H7 (cell line): ENCODE measurements around the gene AFG3L2. TPM values are rescaled to one million over a fixed set of nuclear protein-coding genes. Genes with fewer than 3 reads are reported as not detected.

Experiments used
- DNase-seq: peaks from one replicate; pipeline ENCODE4 v3.0.0; 2012
- H3K27me3 ChIP-seq: 2 replicates; pipeline ENCODE4 v1.6.0; 2011; ENCODE audit warnings: mild to moderate bottlenecking, low read length; ENCODE audit not compliant: control insufficient read depth, insufficient read depth
- H3K36me3 ChIP-seq: replicated peaks from 2 replicates; pipeline ENCODE4 v1.5.1; 2011; ENCODE audit warnings: low read length; ENCODE audit not compliant: control insufficient read depth, insufficient read depth
- H3K4me3 ChIP-seq: 2 replicates; pipeline ENCODE4 v1.5.1; 2011; ENCODE audit warnings: low read depth, mild to moderate bottlenecking, control low read depth, low read length, moderate library complexity; ENCODE audit not compliant: insufficient read depth
- total RNA-seq: library from RNA; depleted of rRNA; stranded (reverse); fragments of >200 nt; shearing (Covaris generic); gene quantifications from 2 replicates; pipeline ENCODE4 v1.2.3, GENCODE V29; 2014

AFG3L2 gene
- total RNA-seq, 1 experiment from 2014 or later, result 108 TPM

DNA sequence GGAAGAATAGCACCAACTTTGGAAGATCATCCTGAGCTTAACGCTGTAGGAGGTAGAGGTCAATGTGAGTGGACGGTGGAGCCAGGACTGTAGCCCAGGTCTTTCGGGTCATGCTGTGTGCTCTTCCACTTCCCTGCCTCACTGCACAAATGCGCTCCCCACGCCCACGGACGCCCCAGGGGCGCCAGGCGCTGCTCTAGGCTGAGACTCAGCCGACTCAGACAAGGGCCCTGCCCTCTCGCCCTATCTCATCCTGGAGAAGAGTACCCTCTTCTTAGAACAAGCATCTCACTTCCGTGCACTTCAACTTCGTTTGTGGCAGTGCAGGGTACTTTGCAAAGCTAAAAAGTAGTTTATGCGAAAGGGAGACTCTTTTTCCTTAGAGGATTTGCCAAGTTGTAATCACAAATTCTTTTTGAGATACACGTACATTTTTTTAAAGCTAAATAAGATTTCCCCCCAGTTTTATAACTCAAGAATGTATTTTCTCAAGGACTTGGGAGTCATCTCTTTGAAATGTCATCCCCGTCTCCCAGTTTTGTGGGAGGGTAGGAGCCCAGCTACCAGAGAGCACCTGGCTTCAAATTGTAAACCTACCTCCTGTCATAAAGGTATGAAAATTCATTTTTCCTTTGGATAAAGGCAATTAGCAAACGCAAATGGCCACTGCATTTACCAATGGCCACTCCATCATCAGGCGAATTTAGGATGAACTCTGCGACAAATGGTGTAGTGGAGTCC is 29.5 kb upstream of the AFG3L2 start:
- DNase-seq, result peak; percentile 23
- H3K4me3 ChIP-seq, result no peak overlapping the region

DNA sequence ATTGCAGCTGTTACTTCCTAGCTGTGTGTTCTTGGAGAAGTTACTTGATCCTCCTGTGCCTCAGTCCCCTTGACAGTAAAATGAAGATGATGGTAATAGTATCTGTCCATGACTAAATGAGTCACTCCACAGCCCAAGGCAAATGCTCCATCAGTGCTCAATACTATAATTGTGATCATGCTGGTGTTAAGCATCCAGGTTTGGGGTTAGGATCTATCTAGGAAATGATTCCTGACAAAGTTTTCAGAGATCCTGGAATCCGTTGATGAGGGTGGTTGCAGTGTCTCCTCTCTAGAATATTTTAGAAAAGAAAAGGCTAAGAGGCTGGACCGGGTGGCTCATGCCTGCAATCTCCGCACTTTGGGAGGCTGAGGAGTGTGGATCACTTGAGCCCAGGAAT is 28.0 kb upstream of the AFG3L2 start:
- peaks cover 17% of the 10 kb centered on the region for H3K27me3 ChIP-seq
- no peaks in the 10 kb centered on the region for H3K36me3 ChIP-seq
- DNase-seq, result peak; percentile 2
- no peak overlapping the region for H3K4me3 ChIP-seq

More for the DNA sequence above, 29.5 kb upstream of the AFG3L2 start:
- Histone ChIP-seq H3K27me3 (peaks cover 17% of the 10 kb centered on the region), H3K36me3 (no peaks in the 10 kb centered on the region)

DNA sequence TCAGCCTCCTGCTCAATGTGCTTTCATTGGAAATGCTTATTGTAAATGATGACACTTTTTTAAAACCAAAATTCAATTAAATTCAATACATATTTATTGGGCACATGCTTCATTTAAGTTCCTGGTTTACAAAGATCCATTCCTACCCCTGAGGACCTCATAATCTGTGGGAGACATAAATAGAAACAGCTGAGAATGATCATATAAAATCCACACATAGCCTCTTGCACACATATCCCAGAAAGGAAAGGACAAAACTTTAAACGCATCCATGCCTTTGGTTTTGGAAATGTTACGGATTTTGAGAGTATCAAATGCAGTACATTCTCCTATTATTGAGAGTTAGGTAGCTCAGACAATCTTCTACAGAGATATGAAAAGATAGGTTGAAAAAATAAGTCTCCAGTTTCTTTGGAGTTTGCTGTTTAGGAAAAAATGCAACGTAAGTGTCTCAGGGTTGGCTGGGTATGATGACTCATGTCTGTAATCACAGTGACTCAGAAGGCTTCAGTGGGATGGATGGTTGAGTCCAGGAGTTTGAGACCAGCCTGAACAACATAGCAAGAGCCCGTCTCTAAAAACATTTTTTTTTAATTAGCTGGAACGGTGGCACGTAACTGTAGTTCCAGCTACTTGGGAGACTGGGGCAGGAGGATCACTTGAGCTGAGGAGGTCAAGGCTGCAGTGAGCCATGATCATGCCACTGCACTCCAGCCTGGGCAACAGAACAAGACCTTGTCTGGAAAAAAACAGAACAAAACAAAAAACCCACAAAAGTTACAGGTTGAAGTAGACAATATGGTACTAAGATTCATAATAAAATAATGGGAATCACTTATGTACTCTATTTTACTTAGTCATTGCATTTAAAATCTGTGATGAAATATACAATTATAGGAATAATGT is 26.8 kb upstream of the AFG3L2 start:
- Histone ChIP-seq H3K27me3 (peaks cover 17% of the 10 kb centered on the region), H3K4me3 (no peak overlapping the region), H3K36me3 (no peaks in the 10 kb centered on the region)
- no peak for DNase-seq

DNA sequence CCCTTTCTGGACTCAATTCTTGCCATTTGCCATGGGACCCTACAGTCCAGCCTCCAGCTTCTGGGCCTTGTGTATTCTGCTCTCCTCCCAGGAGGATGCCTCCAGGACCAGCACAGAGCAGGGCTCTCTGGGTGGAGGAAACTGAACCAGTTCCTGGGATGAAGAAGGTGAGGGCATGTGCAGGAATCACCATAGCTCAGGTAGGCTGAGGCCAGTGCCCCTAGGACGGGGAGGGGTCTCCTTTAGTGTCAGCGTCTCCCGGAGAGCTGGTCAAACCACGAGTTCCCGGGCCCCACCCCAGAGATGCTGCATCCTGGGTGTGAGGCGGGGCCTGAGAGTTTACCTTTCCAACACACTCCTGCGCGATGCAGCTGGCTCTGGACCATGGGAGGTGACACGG is 24.9 kb upstream of the AFG3L2 start:
- DNase-seq, result peak; percentile 12
- peaks cover 13% of the 10 kb centered on the region for H3K27me3 ChIP-seq
- no peaks in the 10 kb centered on the region for H3K36me3 ChIP-seq
- H3K4me3 ChIP-seq, result no peak overlapping the region

DNA sequence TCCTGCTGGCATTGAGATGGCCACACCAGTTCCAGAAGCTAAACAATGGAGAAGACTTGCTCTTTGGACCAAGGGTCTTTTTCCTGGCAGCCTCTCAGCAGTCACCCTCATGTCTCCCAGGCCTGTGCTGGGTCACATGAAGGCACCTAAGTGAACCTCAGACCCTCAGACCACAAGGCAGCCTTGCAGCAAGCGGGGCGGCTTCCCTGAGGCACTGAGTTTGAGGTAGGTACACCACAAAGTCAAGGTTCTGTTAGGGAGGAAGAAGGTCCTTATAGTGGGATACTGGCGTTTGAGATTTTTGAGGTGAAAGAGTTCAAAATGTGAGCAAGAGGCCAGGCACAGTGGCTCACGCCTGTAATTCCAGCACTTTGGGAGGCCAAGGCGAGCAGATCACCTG is 22.2 kb upstream of the AFG3L2 start:
- DNase-seq, result no peak
- Histone ChIP-seq H3K27me3 (no peaks in the 10 kb centered on the region; the same call in 1 of the 2 replicates), H3K36me3 (no peaks in the 10 kb centered on the region), H3K4me3 (no peak overlapping the region)

DNA sequence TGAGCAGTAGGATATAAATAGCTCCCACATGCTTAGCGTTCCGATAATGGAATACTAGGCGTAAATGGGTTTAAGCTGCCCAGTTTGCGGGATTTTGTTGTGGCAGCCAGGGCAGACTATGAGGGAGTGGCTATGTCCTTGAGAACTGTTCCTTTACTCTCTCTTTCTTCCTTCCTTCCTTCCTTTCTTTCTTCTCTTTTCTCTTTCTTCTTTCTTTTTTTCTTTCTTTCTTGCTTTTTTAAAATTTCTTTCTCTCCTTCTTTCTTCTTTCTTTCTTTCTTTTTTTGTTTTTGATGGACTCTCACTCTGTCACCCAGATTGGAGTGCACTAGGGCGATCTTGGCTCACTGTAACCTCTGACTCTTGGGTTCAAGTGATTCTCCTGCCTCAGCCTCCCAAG is 21.6 kb upstream of the AFG3L2 start:
- H3K36me3 ChIP-seq, result no peaks in the 10 kb centered on the region
- no peaks in the 10 kb centered on the region; the same call in 1 of the 2 replicates for H3K27me3 ChIP-seq
- no peak for DNase-seq
- H3K4me3 ChIP-seq, result no peak overlapping the region

DNA sequence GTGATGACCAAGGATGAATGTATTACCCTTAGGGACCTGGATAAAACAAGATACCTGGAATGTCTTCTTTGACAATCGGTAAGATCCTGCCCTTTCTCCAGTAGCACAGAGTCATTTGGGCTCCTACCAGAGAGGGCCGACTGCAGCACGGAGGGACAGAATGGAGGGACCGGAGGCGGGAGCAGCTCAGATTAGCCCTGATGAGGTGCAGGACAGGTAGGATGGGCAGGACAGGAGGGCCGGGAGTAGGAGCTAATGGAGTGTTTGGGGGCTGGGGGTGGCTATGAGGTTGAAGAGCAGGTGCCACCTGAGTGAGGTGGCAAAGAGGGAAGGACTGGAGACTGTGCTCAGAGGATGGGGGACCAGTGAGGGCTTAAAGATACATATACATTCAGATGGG is 20.8 kb upstream of the AFG3L2 start:
- Histone ChIP-seq H3K27me3 (no peaks in the 10 kb centered on the region; the same call in 1 of the 2 replicates), H3K36me3 (no peaks in the 10 kb centered on the region), H3K4me3 (no peak overlapping the region)
- no peak for DNase-seq

DNA sequence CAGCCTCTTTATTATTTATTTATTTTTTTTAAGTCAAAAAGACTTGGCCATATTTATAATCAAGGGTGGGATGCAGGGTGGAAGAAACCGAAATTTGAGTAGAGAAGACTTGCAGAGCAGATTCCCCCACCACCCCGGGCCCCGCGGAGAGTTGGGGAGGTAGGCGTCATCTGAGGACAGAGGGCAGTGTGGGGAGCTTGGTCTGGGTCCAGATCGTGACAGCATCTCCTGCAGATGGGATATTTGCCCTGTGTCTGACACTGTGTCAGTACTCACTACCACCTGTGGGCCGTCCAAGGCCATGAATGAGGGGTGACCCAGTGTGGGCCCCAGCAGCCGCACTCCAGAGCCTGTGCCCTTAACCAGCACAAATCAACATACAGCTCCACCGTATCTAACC is 20.2 kb upstream of the AFG3L2 start:
- no peak overlapping the region for H3K4me3 ChIP-seq
- peak; percentile 26 for DNase-seq

DNA sequence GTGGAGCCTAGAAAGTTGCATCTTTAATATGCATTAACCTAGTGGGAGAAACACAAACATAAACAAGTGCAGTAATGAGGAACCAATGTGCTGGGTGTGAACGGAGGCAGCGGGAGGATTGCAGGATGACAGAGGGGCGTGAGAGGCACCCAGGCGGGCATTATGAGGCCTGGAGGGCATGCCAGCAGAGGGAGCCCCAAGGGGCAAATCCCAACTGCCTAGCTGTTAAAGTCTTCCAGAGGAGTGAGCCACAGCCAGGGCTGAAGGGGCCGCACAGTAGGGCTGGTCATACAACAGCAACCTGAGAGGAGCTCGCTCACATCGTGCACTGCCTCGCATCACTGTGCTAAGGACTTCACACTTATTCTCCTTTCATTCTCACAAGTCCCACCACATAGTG is 17.4 kb upstream of the AFG3L2 start:
- peak; percentile 69 for DNase-seq
- no peaks in the 10 kb centered on the region; the same call in 1 of the 2 replicates for H3K27me3 ChIP-seq
- H3K36me3 ChIP-seq, result no peaks in the 10 kb centered on the region
- H3K4me3 ChIP-seq, result no peak overlapping the region

More for the DNA sequence above, 20.2 kb upstream of the AFG3L2 start:
- no peaks in the 10 kb centered on the region for H3K36me3 ChIP-seq
- H3K27me3 ChIP-seq, result no peaks in the 10 kb centered on the region; the same call in 1 of the 2 replicates

DNA sequence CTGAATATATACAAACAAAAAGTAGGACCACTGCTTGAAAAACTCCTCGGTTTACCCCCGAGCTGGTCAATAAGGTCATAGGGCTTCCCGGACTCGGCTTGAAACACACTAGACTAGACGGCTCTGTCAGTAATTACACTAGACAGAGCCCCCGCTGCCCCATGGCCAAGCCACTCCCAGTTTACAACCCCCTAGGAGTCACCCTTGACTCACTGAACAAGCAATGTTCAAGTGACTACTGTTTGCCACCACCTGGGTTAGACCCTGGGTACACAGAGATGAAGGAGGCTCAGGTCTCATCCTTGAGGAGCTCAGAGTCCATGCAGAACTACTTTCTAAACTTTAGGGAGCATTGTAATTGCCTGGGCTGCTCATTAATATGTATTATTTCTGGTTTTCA is 17.0 kb upstream of the AFG3L2 start:
- H3K36me3 ChIP-seq, result no peaks in the 10 kb centered on the region
- no peak for DNase-seq
- no peak overlapping the region for H3K4me3 ChIP-seq
- H3K27me3 ChIP-seq, result no peaks in the 10 kb centered on the region; the same call in 1 of the 2 replicates

DNA sequence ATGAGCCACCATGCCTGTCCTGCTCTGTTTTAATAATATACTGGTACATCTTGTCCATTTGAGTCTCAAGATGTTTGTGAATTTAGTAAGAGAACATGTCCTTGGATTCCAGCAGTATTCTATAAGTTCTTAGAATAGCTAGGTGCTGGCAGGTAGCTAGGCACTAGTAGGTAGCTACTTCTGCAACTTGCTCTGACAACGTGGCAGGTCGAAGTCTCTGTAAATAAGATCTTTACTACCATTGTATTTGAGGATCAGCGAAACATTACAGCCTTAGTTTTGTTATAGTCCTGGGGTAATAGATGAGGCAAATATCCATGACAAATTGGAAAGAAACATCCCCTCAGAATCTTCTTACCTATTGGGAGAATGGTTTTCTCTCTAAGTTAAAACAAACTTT is 16.5 kb upstream of the AFG3L2 start:
- Histone ChIP-seq H3K27me3 (no peaks in the 10 kb centered on the region; the same call in 1 of the 2 replicates), H3K4me3 (no peak overlapping the region), H3K36me3 (no peaks in the 10 kb centered on the region)
- DNase-seq, result no peak

DNA sequence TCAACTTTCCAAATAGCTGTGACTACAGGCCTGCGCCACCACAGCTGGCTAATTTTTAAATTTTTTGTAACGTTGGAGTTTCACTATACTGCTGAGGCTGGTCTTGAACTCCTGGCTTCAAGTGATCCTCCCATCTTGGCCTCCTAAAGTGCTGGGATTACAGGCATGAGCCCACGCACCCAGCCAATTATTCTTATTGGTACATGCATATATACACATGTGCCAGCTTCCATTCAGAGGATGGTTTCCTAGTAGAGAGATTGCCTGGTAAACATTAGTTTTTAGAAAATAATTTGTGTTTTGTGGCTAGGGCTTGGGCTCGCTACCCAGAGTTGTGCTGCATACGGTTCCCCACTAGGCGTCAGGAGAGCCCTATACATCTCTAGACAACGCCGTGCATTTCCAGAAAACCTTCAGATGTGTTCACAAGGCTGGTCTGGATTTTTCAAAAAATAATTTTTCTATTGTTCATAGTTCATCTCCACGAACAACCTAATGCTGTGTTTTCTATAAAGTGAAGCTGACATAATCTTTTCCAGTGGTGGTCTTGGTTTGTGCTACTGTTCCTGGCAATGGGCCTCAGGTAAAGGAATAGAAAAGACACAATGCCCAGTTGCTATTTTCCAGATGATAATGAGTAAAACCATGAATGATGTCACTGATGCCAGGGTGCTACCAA is 14.6 kb upstream of the AFG3L2 start:
- no peaks in the 10 kb centered on the region for H3K36me3 ChIP-seq
- H3K4me3 ChIP-seq, result no peak overlapping the region
- DNase-seq, result peak; percentile 66
- H3K27me3 ChIP-seq, result no peaks in the 10 kb centered on the region; the same call in 1 of the 2 replicates

DNA sequence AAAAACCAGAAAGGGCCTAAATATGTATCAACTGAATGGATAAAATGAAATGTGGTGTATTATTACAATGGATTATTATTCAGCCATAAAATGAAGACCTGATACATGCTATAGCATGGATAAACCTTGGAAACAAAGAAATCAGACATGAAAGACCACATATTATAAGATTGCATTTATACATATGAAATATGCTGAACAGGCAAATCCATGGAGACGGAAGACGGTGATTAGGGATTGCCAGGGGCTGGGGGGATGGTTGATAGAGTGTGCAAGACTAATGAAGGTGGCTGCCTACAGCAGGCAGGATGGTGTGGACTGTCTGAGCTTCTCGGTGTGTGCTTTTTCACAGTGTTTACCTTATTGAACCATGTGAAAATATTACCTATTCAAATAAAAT is 11.4 kb upstream of the AFG3L2 start:
- Histone ChIP-seq H3K4me3 (no peak overlapping the region), H3K27me3 (no peaks in the 10 kb centered on the region), H3K36me3 (no peaks in the 10 kb centered on the region)
- no peak for DNase-seq

DNA sequence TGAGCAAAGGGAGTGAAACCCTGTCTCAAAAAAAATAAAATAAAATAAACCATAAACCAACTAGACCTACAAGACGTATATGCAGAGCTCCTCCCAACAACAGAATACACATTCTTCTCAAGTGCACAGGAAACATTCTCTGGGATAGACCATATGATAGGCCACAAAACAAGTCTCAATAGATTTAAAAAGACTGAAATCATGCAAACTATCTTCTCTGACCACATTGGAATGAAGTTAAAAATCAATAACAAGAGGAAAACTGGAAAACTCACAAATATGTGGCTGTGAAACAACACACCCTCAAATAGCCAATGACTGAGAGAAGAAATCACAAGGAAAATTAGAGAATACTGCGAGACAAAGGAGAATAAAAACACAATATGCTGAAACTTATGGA is 7.2 kb upstream of the AFG3L2 start:
- no peaks in the 10 kb centered on the region for H3K36me3 ChIP-seq
- no peaks in the 10 kb centered on the region for H3K27me3 ChIP-seq
- no peak overlapping the region for H3K4me3 ChIP-seq
- DNase-seq, result no peak
